NCI-H2107 (cell line): ENCODE measurements around the gene IL23A.
"Not testable (repeated sequence)": the region's sequence is repeated elsewhere in the genome, so short reads cannot be mapped to it uniquely, and the experiment has no call there.

Experiments used
- DNase-seq: peaks from one replicate; lab custom pipeline; 2025; lab: John Stamatoyannopoulos, UW

Gene IL23A

DNA sequence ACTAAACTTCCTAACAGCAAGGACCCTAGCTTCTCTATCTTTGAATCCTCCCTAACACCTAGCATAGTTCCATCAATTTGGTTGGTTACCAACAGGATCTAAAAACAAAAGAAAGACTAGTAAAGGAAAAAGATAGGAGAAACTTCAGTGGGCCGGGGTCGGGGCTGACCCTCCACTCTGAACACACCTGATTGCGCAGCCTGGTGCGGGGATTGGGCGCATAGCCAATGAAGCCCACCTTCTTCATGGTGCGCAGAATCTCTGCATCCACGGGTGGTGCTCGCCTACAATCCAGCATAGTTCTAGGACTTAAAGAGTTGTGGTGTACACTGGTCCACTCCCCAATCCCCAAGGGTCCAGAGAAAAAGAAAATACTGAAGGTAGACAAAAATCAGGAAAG, 12.6 kb upstream of the IL23A start:
- DNase-seq: no peak

DNA sequence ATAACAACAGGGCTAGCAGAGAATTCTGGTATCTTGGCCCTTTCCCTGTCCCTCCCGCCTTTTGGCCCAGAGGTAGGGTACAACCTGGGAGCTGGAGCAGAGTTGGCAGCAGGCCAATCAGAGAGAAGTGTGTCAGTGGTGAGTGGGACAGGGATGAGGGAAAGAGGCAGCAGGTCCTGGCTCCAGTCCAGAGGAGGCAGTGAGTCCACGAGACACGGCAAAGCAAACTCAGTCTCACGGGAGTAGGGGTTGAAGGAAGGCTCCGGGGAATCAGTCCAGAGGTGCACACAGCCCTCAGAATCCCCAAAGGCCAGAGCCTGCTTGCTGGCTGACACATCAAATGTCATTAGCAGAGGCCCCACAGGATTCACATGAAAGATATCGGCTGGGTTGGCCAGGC, 12.2 kb upstream of the IL23A start:
- DNase-seq: no peak

DNA sequence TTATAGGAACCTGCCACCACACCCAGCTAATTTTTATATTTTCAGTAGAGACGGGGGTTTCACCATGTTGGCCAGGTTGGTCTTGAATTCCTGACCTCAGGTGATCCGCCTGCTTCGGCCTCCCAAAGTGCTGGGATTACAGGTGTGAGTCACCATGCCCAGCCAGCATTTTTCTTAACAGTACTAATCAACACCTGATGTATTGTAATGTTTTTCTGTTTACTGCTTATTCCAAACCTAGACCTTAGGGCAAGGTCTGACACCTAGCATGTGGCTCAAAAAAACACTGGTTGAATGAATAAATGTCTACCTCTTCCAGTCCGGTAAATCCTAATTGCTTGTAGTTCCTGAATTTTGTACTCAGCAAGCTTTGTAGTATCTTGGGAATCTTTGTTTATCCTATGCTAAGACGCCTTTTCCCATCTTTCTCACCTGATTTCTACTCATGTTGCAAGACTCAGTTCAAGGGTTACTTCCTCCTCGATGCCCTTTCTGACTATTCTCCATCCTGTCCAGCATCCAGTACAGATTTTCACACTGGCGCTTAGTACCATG, 7.7 kb upstream of the IL23A start:
- DNase-seq: no peak

DNA sequence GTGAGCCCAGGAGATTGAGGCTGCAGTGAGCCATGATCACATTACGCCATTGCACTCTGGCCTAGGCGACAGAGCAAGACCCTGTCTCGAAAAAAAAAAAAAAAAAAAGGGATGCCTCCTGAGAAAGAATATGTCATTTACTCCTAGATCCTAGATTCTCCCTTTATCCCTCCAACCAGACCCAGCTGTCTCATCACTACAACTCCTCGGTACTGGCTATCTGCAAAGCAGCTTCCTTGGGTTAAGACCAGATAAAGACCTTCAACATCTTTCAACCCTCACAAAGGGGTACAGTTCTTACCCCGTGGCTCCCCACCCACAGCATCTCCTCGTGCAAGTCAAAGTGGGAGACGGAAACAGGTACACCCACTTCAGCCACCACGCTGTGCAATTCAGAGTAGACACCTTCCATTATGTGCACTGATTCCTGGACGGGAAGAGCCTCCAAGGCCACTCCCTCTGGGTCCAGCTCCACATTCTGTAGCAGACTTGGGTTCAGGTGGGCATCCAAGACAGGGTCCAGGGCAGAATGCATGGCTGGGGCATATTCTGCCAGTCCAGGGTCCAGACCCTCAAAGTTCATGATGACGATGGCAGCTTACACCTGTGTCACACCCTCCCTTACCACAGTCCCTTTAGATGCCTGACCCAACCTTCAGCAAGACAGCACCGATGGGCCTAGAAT, 6.0 kb upstream of the IL23A start:
- DNase-seq: no peak

DNA sequence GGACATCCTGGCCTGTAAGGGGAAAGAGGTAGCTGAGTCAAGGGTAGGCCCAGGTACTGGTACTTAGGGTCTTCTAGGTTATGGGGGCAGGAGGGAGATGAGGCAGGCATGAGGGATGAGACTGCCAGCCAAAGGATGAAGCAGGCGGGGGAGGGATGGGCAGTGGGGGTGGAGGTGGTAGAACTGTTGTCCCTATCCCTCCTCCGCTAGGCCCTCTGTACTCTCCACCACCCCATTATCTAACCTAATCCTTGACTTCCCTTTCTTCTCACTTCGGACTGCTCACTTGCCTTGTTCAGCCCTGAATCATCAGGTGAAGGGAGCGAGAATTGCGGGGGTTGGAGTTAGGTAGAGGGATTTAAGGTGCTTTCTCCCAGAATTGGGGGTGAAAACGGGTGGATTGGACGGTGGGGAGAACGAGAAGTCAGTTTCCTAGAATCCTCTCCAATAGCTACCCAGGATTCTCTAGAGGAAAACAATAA, 5.4 kb upstream of the IL23A start:
- no peak for DNase-seq

DNA sequence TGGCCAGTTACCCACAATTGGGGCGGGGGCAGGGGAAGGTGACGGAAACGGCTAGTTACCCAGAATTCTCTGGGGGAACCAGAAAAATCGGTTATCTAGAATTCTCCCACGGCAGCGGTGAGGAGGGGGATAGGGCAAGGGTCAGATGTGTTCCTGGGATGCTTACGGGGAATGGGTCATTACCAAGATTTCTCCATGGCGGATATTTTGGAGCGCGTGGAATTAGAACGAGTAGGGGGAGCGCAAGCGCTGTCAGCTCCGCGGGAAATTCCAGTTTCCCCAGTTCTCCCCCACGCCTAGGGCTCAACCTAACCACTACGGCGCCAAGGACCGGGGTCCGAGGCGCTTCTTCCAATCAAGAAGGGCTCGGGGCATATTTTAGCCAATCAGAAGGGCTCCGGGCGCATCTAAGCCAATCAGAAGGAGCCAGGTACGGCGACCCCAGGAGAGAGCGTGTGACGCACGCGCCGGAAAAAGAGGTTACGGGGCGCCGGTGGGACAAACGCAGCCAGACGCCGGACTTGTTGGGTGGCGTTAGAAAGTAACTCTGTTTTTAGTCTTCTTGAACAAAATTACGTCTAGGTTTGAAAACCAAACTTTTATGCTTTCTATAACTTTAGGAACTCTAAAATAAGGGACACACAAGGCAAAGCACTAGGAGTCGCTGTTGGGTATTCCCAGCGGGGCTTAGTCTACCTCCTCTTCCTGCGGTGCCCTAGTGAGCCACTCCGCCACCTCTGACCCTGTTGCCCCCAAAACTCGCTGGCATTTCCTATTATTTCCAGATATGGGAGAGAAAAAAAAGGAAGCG, 4.8 kb upstream of the IL23A start, which contains the start of gene PAN2:
PAN2 (minus strand) TSS at position 322 of the 811 bp plus-strand sequence. CDS start 906 bp downstream, outside the sequence.
- peak; percentile 95 for DNase-seq

DNA sequence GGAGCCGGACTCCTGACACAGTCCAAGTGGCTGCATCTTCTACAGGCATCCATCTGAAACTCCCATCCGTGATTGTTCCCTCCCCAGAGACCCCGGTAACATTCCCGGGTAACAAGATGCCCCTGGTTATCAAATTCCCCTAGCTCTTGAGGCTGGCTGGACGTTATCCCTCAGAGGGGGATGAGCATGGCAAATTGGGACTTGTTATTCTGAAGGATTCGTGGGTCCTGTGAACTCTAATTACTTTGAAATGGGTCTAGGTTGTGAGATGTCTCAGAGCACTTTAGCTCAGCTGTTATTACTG, 4.2 kb upstream of the IL23A start:
- no peak for DNase-seq

DNA sequence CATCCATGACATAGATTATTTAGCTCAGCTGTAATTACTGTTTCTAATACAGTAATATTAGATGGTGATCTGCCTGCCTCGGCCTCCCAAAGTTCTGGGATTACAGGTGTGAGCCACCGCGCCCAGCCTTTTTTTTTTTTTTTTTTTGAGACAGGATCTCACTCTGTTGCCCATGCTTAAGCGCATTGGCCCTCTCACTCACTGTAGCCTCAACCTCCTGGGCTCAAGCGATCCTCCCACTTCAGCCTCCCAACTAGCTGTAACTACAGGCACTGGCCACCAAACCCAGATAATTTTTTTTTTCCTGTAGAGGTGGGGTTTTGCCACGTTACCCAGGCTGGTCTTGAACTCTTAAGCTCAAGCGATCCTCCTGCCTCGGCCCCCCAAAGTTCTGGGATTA, 3.2 kb upstream of the IL23A start:
- not testable (repeated sequence) for DNase-seq

DNA sequence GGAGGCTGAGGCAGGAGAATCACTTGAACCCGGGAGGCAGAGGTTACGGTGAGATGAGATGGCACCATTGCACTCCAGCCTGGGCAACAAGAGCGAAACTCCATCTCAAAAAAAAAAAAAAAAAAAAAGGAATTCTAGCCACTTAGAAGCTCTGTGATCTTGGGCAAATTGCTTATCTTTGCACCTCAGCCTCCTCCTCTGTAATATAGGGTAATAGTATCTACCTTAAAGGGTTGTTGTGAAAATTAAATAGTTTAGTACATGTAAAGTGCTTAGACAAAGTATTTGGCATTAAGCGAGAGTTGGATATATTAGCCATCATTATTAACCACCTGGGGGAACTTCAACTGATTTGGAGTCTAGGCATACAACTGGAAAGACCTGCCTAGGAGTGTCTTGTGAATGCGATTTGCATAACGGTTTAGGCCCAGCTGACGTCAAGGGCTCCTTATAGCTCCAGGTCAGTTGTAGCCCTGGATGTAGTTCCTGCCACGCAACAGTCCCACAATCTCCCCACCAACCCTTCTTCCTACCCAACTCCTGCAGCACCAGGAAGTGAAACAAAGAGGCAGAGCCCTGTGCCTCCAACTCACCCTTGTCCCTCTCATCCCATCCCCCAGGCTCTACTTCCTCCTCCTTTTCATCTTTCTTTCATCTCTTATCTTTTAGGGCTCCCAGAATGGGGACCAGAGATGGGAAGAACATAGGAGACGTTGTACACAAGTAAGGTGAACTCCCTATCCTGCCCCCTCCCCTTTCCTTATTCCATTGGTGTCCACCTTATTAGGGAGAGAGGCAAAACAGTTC, 2.1 kb upstream of the IL23A start:
- DNase-seq: no peak

DNA sequence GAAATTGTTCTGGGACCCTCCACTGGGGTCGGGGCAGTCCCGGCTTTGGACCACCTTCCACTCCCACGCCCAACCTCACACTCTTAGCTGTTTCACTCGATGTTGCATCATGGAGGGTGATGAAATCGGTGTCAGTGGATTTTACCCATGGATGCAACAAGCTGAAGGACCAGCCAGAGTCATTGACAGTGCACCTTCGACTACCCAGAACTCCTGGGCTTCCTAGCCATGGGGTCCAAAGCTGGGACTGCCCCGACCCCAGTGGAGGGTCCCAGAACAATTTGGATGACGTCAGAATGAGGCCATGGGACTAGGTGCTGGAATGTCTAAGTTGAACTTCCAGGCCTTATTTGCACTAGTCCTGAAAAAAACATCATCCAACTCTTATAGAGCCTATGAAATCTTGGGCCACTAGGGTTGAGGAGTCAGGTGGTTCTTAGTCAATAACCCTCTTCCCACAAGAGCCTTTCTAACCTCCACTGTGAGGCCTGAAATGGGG, 882 bp upstream of the IL23A start:
- no peak for DNase-seq

DNA sequence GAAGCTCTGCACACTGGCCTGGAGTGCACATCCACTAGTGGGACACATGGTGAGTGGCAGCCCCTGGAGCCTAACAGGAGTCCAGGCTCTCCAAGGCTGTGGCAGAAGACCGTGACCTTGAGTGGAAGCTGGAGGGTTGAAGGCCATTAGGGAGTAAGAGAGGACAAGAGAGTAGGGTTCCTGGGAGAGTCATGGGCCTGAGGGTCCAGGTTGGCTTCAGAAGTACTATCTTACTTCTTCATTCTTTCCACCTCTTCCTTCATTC, 406 bp downstream of the IL23A start:
- DNase-seq: no peak

DNA sequence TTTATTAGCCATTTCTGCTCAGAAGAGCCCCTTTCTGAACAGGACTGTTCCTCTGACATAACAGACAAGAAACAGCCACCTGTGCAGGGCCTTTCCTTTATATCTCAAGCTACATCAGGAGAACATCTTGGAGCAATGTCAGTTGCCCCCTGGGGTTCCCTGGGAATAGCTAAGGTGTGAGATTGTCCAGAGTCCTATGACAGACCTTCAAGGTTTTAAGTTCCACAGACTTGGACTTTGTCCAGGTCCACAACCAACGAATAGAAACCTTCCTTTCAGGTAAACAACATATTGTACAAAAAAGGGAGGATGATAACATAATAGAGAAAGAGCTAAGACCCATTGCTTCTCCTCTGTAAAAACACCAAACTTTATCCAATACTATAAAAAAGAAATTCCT, 2.9 kb downstream of the IL23A start:
- no peak for DNase-seq

DNA sequence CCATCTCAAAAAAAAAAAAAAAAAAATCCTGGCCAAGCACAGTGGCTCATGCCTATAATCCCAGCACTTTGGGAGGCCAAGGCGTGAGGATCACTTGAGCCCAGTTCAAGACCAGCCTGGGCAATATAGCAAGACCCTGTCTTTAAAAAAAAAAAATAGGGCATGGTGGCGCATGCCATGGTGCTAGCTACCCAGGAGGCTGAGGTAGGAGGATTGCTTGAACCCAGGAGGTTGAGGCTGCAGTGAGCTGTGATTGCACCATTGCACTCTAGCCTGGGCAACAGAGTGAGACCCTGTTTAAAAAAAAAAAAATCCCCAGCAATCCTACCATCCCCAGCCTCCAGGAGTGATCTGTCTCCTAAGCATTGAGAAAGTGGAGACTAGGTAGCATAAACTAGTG, 3.6 kb downstream of the IL23A start:
- not testable (repeated sequence) for DNase-seq

DNA sequence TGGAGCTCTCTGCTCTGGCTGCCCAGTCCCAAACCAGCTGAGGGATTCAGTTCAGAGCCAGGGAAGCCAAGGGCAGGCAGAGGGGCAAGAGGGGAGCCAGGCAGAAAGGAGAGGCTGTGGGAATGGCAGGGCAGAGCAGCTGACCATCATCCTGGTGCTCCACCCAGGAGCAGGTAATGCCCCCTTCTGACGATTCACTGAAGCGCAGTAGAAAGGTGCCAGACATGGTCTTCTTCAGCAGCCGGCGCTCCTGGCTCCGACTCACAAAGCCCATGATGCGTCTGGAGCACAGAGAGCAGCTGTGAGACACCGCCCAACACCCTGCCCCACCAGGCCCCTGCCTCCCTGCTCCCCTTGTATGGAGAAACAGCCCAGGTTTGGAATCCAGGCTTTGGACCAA, 8.0 kb downstream of the IL23A start:
- DNase-seq: no peak

DNA sequence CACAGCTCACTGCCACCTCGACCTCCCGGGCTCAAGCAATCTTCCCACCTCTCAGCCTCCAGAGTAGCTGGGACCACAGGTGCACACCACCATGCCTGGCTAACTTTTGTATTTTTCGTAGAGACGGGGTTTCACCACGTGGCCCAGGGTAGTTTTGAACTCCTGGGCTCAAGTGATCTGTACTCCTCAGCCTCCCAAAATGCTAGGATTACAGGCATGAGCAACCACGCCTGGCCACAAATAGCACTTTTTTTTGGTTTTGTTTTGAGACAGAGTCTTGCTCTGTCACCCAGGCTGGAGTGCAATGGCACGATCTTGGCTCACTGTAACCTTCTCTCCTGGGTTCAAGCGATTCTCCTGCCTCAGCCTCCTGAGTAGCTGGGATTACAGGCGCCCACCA, 8.6 kb downstream of the IL23A start:
- DNase-seq: not testable (repeated sequence)

DNA sequence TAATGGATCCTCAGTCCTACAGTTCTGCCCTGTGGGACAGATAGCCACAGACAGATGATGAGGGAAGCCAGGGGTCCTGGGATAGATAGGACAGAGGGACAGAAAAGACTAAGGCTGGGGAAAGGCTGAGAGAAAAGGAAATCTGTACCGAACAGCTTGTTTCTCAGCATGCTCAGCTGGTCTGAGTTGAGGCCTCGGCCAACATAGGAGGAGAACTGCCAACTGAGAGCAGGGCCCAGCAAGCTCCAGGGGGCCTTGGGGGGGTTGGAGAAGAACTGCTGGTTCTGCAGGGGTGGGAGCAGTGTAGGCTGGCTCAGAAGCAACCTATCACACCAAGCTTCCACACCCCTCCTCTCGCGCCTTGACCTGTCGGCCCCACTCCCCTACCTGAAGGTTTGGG, 10.1 kb downstream of the IL23A start:
- DNase-seq: no peak

DNA sequence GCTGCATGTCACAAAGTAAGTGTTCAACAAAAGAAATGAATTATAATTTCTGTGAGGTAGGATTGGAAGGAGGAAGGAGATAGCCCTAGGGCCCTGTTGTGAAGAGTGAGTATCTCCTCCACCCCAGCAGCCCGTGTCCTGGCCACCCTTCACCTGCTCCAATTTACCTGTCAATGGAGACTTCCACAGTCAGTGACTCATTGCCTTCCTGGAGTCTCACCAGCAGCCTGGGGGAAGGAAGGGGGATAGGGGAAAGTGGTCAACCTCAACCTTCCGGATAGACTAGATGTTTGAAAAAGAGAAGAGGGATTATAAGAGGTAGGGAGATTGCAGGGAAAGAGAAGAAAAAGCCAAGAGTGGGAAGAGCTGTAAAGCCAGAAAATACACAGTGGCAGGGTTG, 12.0 kb downstream of the IL23A start:
- no peak for DNase-seq

DNA sequence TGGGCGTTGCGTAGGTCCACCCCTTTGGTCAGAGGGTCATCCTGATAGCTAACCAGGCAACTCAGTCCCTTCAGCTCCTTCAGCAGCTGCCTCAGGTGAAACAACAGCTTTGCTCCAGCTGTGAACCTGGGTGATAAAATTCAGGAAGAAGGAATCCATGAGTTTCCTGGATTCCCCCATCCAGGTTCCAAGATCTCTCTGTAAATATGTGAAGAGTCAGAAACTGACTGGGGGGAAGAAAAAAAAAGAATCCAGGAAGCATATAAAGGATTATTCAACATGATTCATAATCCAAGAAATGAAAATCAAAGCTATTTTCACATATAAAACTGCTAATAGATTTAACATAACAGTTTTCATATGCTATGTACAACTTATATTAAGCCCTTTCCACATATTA, 12.6 kb downstream of the IL23A start:
- DNase-seq: no peak

DNA sequence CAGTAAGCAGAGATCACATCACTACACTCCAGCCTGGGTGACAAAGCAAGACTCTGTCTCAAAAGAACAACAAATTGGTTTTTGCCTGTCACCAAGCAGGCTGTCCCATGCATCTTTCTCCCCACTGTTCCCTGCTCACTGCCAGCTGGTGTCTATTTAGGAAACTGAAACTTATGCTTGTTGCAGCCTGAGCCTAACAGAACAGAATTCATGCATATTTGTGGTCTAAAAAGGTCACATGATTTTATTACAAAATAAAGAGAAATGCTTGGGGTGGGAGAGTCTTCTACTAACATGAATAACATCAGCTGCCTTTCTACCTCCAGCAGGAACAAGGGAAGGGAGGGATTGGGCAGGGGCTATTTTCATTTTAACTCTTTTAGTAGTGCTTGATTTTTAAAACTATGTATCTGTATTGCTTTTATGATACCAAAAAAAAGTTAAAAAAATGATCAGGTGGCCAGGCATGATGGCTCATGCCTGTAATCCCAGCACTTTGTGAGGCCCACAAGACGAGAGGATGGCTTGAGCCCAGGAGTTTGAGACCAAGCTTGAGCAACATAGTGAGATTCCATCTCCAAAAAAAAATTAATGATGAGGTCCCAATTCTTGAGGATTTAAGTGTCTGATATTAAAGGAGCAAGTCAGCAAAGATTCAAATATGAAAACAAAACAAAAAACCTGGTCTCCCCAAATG, 20.3 kb downstream of the IL23A start:
- no peak for DNase-seq

DNA sequence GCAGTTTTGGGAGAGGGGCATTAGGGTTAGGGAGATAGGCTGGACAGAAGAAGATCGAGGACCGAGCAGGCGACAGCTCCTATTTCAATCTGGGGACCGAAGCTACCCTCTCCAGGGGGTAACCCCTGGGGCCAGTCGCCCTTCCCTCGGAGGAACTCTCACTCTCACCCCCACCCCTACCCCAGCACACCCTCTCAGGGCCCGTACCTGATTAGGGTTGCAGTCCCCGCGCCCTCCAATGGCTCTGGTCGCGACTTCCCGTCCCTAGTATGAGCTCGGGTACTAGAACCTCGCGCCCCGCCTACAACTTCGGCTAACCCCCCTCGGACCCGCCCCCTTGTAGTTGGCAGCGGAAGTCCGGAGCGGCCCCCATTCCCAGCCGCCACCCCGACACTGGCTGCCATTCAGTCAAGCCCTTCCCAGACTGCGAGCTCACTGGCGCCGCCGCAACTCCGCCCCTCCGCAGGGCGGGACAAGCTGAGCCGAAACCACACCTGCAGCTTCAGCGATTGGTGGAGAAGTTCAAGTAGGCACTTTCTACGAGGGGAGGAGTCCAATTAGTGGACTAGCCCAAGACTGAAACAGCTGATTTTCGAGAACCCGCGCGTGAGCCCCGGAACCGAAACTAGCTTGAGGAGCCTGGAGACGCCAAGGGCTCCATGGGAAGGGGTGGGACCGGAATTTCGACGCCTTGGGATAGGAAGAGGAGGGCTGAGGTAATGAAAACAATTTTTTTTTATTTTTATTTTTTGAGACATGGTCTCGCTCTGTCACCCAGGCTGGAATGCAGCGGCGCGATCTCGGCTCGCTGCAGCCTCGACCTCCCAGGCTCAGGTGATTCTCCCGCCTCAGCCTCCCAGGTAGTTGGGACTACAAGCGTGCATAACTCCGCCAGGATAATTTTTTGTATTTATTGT, 21.4 kb downstream of the IL23A start, which contains the start of gene STAT2:
STAT2 (minus strand) TSS at position 257 of the 917 bp plus-strand sequence. CDS start 3,536 bp downstream, outside the sequence.
- DNase-seq: peak; percentile 99
